Gastroesophageal sphincter (tissue), 3 donors: ENCODE results near the gene HOGA1.
"Not testable (repeated sequence)": the region's sequence is repeated elsewhere in the genome, so short reads cannot be mapped to it uniquely, and the experiment has no call there.

ENCODE experiments used
- CTCF ChIP-seq, 4 experiments: fragments of 200-600 bp in 2 of 4; fragments of 450-650 bp in 2 of 4; sonication (generic) in 1 of 4; IDR thresholded peaks; one replicate each; pipeline ENCODE4 v1.5.1; 2017 to 2019; ENCODE audit warnings: antibody characterized with exemption in 4 of 4, mild to moderate bottlenecking in 2 of 4, moderate library complexity in 2 of 4
- POLR2A ChIP-seq, 2 donors: fragments of 450-650 bp; IDR thresholded peaks; one replicate each; pipeline ENCODE4 v1.6.1; 2017; ENCODE audit warnings: antibody characterized with exemption in 2 of 2, mild to moderate bottlenecking in 2 of 2, moderate library complexity in 1 of 2
- POLR2AphosphoS5 ChIP-seq: sonication (generic); formaldehyde crosslinking; IDR thresholded peaks from one replicate; pipeline ENCODE4 v1.6.1; 2017; ENCODE audit warnings: antibody characterized with exemption

- not testable (repeated sequence) for TF ChIP-seq POLR2AphosphoS5; CTCF (IDR thresholded peaks at IDR 0.05); POLR2A (IDR thresholded peaks at IDR 0.05)
These were observed 29.9 kb upstream of the HOGA1 start for GRCh38 chr10:97554336-97554735.
